ENCODE measurements around the gene TAS1R1.
A peak's percentile ranks its signal among the peaks of the same experiment; 100 is the strongest.

The TAS1R1 gene

DNA sequence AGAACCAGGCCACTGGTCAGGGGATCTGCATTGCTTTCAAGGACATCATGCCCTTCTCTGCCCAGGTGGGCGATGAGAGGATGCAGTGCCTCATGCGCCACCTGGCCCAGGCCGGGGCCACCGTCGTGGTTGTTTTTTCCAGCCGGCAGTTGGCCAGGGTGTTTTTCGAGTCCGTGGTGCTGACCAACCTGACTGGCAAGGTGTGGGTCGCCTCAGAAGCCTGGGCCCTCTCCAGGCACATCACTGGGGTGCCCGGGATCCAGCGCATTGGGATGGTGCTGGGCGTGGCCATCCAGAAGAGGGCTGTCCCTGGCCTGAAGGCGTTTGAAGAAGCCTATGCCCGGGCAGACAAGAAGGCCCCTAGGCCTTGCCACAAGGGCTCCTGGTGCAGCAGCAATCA, 19.7 kb downstream of the TAS1R1 start:
- DNase-seq = no peak

DNA sequence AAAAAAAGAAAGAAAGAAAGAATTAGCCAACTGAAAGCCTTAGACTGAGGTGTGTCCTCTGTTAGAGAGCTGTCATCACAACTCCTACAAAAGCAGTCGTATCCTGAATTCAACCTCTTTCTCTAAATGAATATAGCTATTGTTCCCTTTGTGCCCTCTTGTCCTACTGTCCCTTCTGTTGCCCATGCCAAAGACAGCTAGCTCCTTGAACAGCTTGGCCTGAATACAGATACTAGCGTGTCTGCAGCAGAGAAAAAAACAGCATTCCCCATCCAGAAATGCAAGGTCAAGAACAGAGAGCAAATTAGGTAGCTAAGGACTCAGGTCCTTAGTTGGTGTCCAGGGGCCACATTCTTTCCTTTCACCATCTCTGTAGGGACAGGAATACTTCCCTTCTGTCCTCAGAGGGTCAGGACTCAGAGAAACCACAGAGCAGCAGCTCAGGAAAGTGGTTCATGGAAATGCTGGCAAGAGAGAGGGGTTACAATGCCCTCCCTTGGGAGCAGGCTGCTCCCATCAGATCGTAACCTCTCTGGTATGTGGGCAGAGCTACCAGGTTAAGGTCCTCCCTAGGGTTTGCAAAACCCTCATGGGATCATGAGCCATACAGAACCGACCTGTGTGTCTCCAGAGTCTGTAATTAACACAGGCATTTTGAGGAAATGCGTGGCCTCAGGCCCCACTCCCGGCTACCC, 22.9 kb downstream of the TAS1R1 start:
- DNase-seq = no peak

DNA sequence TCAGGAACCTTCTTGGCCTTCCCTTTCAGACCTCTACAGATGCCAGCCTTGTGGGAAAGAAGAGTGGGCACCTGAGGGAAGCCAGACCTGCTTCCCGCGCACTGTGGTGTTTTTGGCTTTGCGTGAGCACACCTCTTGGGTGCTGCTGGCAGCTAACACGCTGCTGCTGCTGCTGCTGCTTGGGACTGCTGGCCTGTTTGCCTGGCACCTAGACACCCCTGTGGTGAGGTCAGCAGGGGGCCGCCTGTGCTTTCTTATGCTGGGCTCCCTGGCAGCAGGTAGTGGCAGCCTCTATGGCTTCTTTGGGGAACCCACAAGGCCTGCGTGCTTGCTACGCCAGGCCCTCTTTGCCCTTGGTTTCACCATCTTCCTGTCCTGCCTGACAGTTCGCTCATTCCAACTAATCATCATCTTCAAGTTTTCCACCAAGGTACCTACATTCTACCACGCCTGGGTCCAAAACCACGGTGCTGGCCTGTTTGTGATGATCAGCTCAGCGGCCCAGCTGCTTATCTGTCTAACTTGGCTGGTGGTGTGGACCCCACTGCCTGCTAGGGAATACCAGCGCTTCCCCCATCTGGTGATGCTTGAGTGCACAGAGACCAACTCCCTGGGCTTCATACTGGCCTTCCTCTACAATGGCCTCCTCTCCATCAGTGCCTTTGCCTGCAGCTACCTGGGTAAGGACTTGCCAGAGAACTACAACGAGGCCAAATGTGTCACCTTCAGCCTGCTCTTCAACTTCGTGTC, 23.7 kb downstream of the TAS1R1 start:
- DNase-seq = no peak

- peak; percentile 97 for DNase-seq
Measured at GRCh38 chr1:6579374-6580118, 24.4 kb downstream of the TAS1R1 start, which contains the start of gene ZBTB48. ZBTB48 (plus strand) TSS chr1:6579994; CDS start chr1:6580610, 616 bp downstream.

DNA sequence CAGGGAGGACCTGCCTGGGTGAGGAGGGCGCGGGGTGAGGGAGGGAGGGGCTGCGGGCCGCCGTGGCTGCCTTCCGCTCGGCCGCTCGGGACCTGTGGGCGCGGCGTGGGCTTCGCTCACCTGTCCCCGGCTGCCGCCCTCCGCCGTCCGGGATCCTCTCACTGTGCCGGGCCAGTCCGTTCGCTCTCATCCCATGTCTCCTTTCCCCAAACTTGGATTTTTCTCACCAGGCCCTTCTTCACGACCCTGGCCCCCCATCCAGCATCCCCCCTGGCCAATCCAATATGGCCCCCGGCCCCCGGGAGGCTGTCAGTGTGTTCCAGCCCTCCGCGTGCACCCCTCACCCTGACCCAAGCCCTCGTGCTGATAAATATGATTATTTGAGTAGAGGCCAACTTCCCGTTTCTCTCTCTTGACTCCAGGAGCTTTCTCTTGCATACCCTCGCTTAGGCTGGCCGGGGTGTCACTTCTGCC, 25.0 kb downstream of the TAS1R1 start:
- DNase-seq = no peak

GRCh38 chr1:6580593-6581409, 25.7 kb downstream of the TAS1R1 start:
- DNase-seq = no peak

- DNase-seq = no peak
Measured at GRCh38 chr1:6581561-6582305, 26.6 kb downstream of the TAS1R1 start.

GRCh38 chr1:6582370-6582769, 27.3 kb downstream of the TAS1R1 start:
- DNase-seq = no peak

GRCh38 chr1:6584126-6585080, 29.3 kb downstream of the TAS1R1 start:
- no peak for DNase-seq

DNA sequence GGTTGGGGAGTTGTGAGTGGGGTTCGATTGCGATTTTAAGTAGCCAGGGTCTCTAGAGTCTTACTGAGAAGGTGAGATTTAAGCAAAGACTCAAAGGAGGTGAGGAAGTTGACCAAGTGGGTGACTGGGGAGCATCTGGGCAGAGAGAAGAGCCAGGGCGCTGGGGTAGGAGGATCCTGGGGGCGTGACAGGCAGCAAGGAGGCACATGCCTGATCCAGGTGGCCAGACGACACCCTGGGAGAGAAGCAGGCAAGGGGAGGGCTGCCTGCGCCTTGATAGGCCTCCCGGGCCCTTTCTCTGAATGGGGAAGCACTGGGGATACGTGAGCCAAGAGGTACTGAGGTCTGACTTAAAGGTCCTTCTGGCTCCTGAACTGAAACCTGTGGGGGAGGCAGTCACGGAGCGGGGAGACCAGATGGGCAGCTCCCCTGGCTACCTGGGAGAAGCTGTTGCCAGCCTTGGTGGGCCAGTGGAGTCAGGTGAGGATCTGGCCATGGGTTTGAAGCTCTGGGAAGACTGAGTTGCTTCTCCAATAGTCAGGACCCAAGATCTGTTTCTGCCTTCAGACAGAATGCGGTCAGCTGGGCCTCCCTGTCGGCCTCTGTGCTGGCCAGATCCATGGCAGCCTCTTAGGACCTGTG, 30.1 kb downstream of the TAS1R1 start:
- no peak for DNase-seq

- no peak for DNase-seq
Measured at GRCh38 chr1:6585841-6586240, 30.7 kb downstream of the TAS1R1 start.

GRCh38 chr1:6586404-6586816, 31.3 kb downstream of the TAS1R1 start:
- no peak for DNase-seq

DNA sequence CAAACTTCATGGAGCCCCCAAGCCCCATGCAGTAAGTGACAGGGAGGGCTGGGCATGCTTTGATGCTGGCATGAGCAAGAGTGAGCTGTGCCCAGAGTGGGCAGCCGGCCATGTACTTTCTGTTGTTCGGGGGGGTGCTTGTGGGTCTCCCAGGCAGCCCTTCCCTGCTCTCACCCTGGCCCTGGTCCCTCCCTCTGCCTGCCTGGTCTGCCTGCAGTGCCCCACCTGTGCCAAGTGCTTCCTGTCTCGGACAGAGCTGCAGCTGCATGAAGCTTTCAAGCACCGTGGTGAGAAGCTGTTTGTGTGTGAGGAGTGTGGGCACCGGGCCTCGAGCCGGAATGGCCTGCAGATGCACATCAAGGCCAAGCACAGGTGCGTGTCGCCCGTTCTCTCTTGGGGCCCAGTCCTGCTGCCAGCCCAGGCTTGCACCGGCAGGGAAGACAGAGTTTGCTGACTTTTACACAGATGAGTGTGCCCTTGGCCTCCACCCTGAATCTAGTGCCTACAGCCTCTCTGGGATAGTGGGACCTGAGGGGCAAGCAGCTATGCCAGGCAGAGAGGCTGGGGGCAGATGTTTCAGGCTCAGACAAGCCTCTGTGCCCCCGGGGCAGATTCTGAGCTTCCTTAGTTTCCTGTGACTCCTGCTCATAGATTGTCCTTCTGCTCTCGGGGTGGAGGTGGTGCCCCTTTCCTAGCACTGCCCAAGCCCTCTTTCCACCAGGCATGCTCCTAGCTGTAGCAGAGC, 32.3 kb downstream of the TAS1R1 start:
- no peak for DNase-seq

GRCh38 chr1:6588128-6588892, 33.2 kb downstream of the TAS1R1 start:
- no peak for DNase-seq

- no peak for DNase-seq
Measured at GRCh38 chr1:6588893-6589520, 33.9 kb downstream of the TAS1R1 start.

- no peak for DNase-seq
Measured at GRCh38 chr1:6590046-6590445, 34.9 kb downstream of the TAS1R1 start.

- DNase-seq = no peak
Measured at GRCh38 chr1:6591222-6591621, 36.1 kb downstream of the TAS1R1 start.

DNA sequence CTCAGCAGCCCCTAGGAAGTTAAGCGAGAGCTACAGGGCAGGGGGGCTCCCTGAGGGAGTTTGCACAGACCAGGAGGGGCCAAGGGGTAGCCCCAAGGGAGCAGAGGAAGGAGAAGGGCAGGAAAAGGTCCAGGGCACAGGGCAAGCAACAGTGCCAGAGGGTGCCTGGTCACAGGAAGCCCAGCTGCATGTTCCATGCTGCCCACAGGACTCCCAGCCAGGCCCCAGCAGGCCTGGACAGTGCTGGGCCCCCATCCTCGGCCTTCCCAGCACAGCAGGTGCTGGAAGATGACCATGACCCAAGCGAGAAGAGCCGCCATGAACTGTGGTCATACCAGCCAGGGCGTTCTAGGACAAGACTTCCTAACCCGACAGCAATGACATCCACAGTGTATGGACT, 36.5 kb downstream of the TAS1R1 start:
- DNase-seq = no peak

Data from stimulated activated CD4-positive, alpha-beta T cell treated with anti-CD3 and anti-CD28 coated beads, Interleukin-4, amount 100 ng/mL, for 24 hours (primary cell).